ENCODE measurements around the gene CDKL2.

- TF ChIP-seq, protein P1, sequence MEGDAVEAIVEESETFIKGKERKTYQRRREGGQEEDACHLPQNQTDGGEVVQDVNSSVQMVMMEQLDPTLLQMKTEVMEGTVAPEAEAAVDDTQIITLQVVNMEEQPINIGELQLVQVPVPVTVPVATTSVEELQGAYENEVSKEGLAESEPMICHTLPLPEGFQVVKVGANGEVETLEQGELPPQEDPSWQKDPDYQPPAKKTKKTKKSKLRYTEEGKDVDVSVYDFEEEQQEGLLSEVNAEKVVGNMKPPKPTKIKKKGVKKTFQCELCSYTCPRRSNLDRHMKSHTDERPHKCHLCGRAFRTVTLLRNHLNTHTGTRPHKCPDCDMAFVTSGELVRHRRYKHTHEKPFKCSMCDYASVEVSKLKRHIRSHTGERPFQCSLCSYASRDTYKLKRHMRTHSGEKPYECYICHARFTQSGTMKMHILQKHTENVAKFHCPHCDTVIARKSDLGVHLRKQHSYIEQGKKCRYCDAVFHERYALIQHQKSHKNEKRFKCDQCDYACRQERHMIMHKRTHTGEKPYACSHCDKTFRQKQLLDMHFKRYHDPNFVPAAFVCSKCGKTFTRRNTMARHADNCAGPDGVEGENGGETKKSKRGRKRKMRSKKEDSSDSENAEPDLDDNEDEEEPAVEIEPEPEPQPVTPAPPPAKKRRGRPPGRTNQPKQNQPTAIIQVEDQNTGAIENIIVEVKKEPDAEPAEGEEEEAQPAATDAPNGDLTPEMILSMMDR (IDR thresholded peaks at IDR 0.05; ENCODE audit: borderline replicate concordance, extremely low read depth, low read length, poor library complexity, severe bottlenecking), result no peak
- TF ChIP-seq EZH2 (IDR thresholded peaks at IDR 0.05; ENCODE audit: borderline replicate concordance, low read depth, low read length, severe bottlenecking), result no peak
Measured at GRCh38 chr4:75668596-75668995, 38.3 kb upstream of the CDKL2 start.
